Measurements from ENCODE around the gene ASPHD2. TPM values are rescaled to one million over a fixed set of nuclear protein-coding genes. Genes with fewer than 3 reads are reported as not detected.

The ASPHD2 gene
- total RNA-seq, 1 donor: 2.2 TPM

GRCh38 chr22:26452236-26453016 lies 23.4 kb downstream of the ASPHD2 start:
- TF ChIP-seq, protein P1, sequence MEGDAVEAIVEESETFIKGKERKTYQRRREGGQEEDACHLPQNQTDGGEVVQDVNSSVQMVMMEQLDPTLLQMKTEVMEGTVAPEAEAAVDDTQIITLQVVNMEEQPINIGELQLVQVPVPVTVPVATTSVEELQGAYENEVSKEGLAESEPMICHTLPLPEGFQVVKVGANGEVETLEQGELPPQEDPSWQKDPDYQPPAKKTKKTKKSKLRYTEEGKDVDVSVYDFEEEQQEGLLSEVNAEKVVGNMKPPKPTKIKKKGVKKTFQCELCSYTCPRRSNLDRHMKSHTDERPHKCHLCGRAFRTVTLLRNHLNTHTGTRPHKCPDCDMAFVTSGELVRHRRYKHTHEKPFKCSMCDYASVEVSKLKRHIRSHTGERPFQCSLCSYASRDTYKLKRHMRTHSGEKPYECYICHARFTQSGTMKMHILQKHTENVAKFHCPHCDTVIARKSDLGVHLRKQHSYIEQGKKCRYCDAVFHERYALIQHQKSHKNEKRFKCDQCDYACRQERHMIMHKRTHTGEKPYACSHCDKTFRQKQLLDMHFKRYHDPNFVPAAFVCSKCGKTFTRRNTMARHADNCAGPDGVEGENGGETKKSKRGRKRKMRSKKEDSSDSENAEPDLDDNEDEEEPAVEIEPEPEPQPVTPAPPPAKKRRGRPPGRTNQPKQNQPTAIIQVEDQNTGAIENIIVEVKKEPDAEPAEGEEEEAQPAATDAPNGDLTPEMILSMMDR (IDR thresholded peaks at IDR 0.05; ENCODE audit: insufficient read depth, low read depth, low read length): no peak
- H3K4me3 ChIP-seq (ENCODE audit: low read depth, low read length): no peak overlapping the region
- DNase-seq (ENCODE audit: low read depth): no peak

DNA sequence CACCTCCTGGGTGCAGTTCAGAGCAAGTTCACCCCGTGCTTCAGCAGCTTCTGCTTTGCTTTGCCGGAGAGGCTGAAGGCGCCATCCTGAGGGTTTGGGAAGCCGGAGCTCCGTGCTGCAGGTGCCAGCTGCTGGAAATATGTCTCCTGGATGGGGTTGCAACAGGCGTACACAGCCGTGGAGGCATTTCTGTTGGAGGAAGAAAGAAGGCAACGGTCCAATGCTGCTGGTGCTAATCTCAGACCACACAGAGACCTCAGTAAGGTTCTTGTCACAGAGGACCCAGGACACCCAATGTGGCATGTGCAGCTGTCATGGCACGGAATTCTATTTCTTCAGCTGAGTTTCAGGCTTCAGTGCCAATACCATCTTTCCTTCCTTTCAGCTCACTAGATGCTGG lies 24.2 kb downstream of the ASPHD2 start:
- DNase-seq (ENCODE audit: low read depth): no peak
- no peak overlapping the region for H3K4me3 ChIP-seq (ENCODE audit: low read depth, low read length)
- TF ChIP-seq, protein P1 (IDR thresholded peaks at IDR 0.05; ENCODE audit: insufficient read depth, low read depth, low read length): no peak

- no peak for DNase-seq (ENCODE audit: low read depth)
- no peak overlapping the region for H3K4me3 ChIP-seq (ENCODE audit: low read depth, low read length)
- TF ChIP-seq, protein P1 (IDR thresholded peaks at IDR 0.05; ENCODE audit: insufficient read depth, low read depth, low read length): no peak
These were observed 24.9 kb downstream of the ASPHD2 start for GRCh38 chr22:26453812-26454500.

GRCh38 chr22:26457661-26458272 lies 28.7 kb downstream of the ASPHD2 start:
- H3K4me3 ChIP-seq (ENCODE audit: low read depth, low read length): no peak overlapping the region
- no peak for DNase-seq (ENCODE audit: low read depth)
- TF ChIP-seq, protein P1 (IDR thresholded peaks at IDR 0.05; ENCODE audit: insufficient read depth, low read depth, low read length): no peak

DNA sequence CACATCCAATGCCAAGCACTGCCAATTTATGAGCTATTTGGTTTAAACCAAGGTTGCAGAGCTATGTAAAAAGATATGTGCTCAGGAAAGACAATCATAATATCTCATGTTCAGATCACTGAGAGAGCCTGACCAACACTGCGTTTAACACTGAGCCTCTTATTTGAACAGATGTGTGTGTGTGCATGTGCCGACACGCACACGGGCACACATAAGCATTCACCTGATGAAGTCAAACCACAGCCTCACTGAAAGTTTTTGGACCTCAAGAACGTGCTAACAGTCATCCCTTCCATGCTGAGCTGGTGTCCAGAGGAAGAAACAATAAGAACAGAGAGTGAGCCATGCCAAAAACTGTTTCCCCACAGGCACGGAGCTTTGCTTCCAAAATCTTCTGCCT lies 31.1 kb downstream of the ASPHD2 start:
- DNase-seq (ENCODE audit: low read depth): no peak
- TF ChIP-seq, protein P1 (IDR thresholded peaks at IDR 0.05; ENCODE audit: insufficient read depth, low read depth, low read length): no peak
- no peak overlapping the region for H3K4me3 ChIP-seq (ENCODE audit: low read depth, low read length)

DNA sequence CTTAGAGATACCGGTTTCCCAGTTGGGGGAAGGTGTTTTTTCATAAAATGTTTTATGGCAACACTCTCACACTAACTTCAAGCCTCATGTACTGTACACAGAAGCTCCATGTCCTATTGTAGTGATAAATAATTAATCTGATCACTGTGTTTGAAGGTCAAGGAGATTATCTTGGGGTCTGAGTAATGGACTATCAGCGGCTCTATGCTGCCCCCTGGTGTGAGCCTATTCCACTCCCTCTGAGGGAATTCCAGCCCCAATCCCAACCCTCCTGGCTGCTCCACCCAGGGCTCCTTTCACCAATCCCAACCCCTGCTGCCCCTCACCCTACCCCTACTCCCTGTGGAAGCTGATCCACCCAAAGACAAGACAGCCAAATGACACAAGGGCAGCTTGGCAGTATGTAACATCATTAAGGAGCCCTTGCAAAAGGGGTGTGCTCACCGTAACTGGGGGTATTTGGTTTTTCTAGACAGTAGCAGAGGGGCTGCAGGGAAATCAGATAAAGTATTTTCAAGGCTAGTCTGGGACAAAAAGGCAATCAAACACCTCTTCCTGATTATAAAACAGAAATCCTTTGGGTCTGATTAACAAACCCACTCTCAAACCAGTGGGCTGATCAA lies 32.2 kb downstream of the ASPHD2 start:
- H3K4me3 ChIP-seq (ENCODE audit: low read depth, low read length): no peak overlapping the region
- DNase-seq (ENCODE audit: low read depth): peak; percentile 36
- TF ChIP-seq, protein P1 (IDR thresholded peaks at IDR 0.05; ENCODE audit: insufficient read depth, low read depth, low read length): peak; percentile 83

All from fibroblast of villous mesenchyme (primary cell).